Left hindlimb (tissue), 1 donor: Measurements from ENCODE around the gene PRRT1.
"Not testable (repeated sequence)": the region's sequence is repeated elsewhere in the genome, so short reads cannot be mapped to it uniquely, and the experiment has no call there.

Experiments used
- DNase-seq: peaks from one replicate; pipeline ENCODE4 v3.0.0-alpha.2; 2018

PRRT1 gene

DNA sequence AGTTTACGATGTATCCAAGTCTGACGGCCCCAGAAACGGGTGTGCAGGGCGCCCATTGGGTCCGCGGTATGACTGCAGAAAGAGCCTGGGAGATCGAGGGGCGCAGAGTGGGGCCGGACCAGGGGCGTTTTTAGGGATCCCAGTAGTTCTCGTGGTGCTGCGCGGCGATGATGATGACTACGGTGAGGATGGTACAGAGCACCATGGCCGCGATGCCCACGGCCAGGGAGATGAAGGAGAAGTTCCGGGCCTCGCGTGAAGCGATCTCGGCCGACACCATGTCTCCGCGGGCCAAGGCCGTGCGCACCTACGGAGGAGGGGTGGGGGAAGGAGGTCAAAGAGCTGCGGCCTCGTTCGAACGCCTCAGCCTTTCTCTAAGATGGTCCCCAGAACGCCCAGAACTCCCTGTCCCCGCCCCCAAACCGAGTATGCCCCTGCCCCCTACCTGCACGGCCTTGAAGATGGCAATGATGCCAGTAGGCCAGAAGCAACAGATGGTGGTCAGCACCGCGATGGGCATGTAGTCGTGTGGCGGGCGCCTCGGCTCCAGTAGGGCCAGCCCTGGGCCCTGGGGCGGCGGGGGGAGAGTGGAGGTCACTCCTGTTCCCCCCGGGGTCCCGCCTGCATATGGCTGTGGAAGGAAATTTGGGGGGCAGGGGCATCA is 2.5 kb downstream of the PRRT1 start:
- no peak for DNase-seq

DNA sequence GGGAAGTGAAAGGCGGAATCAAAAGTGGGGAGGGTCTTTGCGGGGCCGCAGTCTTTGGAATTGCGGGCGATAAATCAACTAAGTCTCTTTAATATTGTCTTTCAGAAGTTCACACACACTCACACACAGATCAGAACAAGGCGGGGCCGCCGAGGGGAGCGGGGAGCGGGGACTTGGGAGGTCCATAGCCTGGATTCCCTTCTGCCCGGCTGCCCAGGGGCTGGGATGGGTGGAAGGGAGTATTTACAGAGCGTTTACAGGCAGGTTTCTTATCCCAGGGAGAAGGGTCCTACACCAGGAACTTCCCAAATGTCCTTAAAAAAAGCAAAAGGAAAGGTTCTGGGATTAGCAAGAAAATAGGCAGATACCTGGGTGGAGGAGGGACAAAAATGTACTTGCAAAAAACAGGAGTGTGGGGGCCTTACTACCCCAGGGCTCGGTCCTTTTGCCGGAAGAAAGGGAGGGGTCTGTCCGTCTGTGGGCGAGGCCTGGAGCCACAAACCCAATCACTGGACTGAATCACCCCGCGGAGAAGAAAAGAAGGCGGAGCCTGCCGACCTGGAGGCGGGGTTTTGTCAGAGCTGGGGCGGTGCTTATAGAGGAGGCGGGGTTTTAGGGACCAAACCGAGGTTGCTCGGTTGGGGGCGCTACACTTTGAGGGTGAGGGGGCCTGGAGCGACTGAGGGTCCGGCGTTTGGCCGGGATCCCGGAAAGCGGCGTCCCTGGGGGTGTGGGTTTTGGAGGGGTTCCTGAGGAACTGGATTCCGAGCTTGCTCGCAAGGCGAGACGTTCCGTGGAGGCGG is 3.2 kb downstream of the PRRT1 start:
- peak; percentile 83 for DNase-seq

DNA sequence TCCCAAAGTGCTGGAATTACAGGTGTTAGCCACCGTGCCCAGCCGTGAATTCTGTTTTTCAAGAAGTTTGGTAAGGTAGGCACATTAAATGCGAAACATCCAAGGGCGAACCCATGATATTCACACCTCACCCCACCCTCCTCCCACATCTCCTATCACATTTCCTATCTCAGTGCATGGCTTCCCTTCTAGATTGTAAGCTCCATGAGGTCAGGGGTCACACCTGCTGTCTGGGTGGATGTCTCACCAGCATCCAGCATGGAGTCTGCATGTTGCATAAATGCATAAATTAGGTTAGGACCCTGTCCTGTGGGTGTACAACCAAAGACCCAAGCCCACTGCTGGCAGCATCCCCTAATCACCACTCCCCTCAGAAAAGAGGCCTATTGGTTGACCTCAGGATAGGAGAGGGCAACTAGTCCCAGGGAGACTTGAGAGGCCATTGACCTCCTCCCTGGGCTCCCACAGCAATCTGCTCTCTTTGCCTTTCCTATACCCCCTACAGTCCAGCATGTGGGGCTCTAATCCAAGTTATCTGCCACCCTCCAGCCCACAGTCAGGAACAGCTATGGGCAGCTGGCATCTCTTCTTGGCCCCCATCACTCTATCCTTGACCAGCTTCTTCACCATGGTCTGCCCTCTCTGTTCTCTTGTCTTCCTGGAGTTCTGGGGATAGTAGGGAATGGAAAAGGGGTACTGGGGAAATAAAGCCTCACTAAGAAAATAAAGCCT is 4.2 kb downstream of the PRRT1 start:
- DNase-seq = no peak

DNA sequence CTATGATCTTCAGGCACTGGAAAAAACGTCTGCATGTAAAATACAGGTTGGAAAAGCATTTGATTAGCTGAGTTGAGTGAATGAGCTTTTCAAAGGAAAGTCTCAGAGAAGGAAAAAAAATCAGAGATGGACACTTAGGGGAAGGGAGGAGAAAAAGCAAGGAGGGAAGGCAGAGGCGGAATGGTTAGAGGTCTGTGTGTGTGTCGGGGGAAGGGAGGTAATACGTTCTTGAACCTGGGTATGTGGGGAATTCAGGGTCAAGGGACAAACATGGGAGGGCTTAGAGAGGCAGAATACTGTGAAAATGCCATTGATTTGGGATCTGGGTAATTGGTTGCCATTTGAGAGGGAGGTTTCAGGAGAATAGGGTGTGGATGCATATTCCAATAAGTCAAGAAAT is 5.1 kb downstream of the PRRT1 start:
- DNase-seq = no peak

DNA sequence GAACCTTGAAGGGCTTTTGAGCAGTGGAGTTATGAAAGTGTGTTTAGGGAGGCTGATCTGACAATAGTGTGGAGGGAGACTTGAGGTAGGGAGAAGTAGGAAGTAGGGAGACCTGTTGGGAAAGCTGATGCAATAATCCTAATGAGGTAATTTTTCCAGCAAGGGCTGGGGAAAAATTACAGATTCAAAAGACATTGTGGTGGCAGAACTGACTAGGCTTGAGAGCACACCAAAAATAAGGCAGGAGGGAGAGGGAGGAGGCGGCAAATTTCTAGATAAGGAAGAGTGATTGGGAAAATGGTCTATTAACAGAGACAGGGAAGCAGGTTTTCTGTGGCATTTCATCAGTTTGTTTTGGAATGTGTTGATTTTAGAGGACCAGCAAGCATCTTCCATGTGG is 5.5 kb downstream of the PRRT1 start:
- DNase-seq = no peak

DNA sequence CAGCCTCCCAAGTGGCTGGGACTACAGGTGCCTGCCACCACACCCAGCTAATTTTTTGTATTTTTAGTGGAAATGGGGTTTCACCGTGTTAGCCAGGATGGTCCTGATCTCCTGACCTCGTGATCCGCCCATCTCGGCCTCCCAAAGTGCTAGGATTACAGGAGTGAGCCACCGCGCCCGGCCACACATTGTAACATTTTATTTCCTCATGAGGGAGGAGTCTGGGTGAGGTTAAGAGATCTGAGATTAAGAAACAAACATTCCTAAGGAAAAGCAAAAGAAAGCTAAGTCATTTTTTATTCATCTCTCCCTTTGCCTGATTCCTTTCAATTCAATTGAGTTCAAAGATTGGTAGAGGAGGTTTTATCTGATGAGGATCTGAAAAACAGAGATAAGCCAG is 7.5 kb downstream of the PRRT1 start:
- not testable (repeated sequence) for DNase-seq

DNA sequence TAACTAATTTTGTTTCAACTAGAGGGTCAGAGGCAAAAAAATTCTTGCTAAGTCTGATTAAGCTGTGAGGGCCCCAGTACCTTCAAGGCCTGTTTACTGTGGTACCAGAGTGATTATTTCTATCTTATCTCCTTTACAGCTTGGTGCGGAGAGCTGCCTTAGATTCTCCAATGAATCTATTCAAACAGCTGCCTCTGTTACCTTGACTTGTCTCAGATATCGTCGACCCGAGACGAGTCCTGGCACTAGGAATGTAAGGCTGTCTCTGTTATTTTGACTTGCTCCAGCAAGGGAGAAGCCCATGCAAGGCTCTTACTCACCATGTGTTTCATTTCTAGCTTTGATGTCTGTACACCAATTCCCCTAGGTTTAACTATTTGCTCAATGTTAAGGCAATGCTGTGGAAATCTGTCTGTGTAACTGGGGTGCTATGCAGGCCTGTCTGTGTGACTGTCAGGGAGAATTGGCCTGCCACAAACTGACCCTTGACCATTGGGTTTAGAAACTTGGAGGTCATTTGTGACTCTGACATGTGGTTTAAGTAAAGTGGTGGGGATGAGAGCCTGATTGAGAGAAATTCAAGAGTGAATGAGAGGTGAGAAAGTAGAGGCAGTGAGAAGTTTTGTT is 11.2 kb downstream of the PRRT1 start:
- DNase-seq = no peak

DNA sequence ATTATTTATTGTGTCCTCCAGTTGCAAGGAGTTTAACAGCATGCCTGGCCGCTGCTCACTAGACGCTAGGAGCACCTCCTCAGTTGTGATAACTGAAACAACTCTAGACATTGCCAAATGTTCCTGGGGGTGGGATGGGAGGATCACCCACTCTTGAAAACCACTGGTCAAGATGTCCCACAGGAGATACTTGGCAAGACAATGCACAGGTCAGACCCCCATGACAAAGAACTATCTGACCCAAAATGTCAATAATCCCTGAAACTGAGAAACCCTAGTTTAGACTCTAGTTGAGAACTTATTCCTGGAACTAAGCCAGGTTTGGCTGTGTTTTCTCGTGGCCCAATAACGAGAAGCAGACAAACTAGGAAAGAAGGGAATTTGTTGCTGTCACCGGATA is 12.1 kb downstream of the PRRT1 start:
- DNase-seq = no peak

DNA sequence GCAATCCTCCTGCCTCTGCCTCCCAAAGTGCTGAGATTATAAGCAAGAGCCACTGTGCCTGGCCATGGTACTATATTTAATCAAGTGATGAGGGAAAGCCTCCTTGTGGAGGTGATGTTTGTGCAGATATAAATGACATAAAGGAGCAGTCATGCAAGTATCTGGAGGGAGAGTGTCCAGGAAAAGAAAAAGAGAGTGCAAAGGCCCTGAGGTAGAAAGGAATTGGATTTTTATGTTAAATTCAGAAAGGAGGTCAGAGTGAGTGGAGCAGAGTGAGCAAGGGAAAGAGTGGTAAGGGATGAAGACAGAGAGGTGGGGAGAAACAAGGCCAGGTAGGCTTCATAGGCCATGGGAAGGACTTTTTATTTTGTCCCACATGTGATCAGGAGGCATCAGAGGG is 14.3 kb downstream of the PRRT1 start:
- DNase-seq = no peak

DNA sequence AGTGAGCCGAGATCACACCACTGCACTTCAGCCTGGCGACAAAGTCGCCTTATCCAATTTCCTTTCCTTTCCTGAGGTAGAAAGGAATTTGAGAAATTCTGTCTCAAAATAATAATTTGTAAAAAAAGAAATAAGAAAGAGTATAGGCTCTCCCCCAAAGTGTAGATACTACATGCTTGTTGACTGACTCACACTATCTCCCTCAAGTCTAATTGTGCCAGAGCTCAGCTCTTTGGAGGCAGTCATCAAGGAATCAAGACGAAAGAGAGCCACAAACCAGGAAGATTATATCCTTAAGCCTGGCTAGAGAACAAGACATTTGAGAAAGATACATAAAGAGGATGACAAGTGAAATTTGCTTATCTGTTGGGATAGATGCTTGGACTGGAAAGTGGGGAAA is 18.0 kb downstream of the PRRT1 start:
- no peak for DNase-seq

DNA sequence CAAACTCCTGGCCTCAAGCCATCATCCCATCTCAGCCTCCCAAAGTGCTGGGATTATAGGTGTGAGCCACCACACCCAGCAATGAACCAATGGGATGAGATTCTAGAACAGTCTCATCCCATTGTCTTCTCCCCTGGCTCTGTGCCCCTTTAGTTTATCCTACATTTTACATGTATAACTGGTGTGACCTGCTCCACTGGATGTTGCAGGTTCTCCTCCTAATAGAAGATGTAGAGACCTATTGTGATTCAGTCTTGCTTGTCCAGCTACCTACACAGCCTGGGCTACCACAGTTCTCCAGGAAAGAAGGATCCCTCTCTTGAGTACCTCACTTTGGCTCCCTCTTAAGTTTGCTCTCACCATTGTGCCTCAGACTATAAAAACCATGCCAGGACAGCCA is 19.6 kb downstream of the PRRT1 start:
- no peak for DNase-seq

DNA sequence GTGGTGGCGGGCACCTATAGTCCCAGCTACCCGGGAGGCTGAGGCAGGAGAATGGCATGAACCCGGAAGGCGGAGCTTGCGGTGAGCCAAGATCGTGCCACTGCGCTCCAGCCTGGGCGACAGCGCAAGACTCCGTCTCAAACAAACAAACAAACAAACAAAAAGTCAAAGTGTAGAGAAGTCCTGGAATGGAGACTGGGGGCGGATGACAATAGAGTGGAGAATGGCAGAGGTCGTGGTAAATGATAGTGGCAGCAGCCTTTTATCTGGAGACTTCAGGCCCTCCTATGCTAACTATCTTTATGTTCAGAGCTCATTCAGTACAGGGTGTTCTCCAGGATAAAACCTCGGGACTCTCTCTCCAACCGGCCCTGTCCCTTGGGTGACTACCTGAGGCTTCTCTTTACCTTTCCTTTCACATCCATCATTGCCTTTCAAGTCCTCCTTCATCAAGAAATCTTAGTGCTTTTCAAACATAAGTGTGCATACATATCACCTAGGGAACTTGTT is 20.2 kb downstream of the PRRT1 start:
- DNase-seq = no peak

DNA sequence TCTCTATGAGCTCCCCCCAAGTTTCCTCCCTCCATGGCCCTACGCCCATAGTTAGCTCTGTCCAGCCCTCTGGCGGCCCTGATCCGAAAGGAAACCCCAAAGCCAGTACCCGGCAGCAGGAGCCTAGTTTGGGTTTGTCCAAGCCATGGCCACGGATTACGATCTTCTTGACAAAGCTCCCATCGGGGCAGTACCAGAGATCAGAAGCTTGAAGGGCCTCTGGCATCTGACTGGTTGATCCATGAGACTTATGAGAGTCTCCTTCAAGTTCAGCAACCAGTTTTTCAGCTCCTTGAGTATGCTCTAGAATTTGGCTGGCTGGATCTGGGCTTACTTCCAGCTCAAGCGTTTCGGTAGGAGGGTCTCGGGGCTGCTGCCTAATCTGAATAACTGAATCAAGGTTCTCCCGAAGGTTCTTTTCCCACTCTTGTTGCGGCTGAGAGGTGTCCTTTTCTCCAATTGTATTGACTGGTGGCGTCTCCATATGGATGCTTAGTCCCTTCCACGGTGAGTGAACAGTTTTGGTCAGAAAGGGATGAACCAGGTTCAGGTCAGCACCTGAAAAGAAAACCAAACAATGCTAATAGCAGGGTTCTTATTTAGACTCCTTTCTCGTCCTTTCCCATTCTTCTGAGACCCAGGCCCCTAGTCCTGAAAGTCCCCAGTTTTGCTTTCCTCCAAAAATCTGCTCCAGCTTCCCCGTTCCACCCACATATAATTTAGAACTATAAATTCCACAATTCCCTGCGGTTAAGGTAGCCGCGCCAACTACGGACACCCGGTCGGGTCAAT is 22.2 kb downstream of the PRRT1 start:
- DNase-seq = no peak

DNA sequence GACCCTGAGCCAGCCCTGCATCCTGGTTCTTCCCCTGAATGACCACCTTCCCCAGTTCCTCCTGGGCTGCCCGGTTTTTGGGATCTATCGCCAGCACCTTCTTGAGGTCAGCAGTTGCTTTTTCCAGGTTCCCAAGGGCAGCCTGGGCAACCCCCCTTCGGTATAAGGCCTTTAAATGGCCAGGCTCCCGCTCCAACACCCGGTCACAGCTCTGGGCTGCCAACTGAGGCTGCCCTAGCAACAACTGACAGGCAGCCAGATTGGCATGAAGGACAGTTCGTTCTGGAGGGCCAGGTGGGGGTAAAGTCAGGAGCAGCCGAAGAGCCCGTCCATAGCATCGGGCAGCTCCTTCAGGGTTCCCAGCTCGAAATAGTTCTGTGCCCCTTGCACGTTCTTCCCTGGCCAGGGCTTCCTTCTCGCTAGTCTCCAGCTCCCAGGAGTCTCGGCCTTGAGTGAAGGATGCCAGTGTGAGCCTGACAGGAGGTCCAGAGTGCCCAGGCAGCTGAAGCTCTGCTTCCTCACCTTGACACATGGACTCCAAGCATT is 22.9 kb downstream of the PRRT1 start:
- DNase-seq = peak; percentile 39

DNA sequence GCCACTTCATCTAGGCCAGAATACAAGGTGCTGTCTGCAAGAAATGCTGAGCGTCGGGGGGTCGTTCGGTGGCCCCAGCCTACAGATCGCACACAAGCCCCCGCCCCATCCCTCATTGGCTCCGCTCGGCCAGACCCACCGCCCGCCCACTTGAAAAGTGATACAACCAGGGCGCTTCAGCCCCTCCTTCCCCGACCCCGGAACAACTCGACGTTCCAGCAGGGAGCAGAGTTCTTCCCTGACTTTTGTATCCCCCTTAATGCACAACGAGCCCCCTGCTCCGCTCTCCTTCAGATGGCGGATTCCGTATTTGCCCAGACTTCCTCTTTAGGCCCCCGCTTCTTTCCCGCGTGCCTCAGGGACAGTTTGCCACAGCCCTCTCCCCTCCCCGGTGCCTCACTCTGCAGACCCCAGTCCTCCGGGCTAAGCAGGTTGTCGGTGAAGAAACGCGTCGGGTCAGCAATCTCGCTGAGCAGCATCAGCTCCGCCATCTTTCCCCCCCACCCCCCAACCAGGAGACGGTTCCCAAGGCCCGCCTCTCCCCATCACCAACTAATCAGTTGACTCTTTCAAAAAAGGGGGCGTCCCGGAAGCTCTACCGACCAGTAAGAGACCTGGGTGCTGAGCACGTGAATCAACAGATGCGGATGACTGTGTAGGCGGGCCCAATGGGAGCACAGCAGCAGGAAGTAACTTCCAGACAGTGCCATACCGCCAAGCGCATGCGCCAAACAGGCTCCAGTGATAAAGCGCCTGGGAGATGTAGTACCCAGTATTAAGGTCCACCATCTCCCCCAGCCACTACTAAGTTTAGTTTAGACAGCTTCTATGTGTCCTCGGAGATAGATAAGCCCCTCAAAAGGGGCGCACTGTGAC is 23.8 kb downstream of the PRRT1 start, which contains the start of gene ATF6B:
Gene ATF6B (minus strand): TSS at position 530 of the 876 bp plus-strand sequence. CDS start 39 bp downstream, at position 491.
- DNase-seq = peak; percentile 99

DNA sequence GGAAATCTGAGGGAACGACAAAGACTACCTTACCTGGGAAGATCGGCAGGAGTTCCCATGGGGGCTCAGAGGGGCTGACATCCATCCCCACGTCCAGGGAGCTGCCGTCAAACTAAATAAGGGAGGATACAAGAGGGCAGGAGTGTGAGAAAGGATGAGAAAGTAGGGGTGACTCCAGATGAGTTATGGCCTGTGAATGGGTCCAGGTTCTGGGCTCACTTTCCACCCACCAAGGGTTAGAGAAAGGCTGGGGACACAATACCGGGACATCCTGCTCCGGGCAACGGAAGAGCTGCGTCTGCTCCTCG is 24.4 kb downstream of the PRRT1 start:
- no peak for DNase-seq

DNA sequence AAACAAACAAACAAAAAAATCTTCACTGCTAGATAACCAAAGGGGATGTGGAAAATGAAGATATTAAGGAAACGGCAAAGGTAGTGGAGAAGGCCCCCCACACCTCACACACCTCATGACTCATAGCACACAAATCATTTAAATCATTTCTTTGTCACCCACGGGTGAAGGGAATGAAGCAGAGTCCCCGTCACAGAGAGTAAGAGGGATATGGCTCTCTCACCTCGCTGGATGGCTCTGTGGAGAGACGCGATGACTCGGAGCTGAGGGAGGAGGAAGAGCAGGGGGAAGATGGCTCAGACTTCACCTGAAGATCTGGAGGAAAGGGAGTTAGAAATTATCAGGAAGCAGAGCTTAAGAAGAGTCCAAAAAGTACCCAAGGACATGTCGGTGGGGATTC is 24.9 kb downstream of the PRRT1 start:
- no peak for DNase-seq

DNA sequence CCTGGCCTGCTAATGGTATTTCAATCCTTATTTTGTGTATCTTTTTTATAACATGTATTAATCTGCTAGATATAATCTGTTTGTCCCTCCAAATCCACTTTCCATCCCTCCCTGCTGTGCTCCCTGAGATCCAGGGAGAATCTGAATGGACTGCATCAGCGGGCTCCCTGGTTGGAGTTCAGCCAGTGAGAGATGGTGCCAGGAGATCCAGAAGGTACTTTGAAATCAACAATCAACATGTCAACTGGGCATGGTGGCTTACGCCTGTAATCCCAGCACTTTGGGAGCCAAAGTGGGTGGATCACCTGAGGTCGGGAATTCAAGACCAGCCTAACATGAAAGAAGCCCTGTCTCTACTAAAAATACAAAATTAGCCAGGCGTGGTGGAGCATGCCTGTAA is 28.1 kb downstream of the PRRT1 start:
- no peak for DNase-seq

DNA sequence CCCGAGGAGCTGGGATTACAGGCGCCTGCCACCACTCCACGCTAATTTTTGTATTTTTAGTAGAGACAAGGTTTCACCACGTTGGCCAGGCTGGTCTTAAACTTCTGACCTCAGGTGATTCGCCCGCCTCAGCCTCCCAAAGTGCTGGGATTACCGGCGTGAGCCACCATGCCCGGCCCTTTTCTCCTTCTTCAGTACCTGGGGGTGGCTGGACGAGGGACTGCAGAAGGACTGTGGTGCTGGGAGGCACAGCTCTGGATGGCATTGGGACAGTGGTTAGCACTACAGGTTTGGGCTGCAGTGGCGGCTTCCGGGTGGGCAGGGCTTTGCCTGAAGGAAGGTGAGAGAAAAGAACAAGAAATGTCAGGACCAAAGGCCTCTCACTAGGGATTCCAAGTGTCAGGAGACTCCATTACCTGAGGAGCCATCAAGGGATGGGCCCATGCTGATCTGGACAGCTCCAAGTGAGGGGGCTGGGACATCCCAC is 31.1 kb downstream of the PRRT1 start:
- peak; percentile 10 for DNase-seq

DNA sequence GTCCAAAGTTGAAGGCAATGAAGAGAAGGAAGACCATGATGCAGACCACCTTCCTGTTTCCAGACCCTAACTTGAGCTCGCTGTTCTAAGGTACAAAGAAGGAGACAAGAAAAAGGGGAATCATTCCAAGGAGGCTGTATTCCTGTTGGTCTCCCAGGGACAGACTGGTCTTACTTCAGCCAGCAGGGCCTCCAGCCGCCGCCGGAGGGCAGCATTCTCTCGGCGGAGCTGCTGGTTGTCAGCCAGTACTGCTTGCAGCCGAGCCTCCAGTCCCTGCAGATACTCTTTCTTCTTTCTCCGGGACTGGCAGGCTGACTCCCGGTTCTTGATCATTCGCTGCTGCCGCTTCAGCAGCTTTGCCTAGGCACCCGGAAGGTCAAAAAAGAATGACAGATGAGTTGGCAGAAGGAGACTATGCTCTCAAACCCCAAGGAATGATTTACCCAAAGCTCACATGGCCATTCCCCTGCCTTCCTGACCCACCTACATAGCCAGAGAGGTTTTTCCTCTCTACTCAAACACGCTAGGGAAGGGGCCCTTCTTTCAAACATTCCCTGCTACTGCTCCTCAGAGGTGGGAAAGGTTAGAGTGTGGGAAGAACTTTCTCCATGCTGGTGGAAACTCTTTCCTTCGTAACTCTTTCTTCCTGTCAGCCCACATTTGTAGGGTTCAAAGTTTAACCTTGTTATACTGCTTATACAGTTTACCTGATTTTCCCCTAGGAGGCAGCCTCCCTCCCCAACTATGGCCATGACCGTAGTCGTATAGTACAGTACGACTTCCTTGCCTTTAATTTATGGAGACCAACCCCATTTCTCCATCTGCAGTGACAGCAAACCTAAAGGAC is 32.7 kb downstream of the PRRT1 start:
- DNase-seq = peak; percentile 88
